GM21717 (cell line): ENCODE results near the gene PARP1.
A peak's percentile ranks its signal among the peaks of the same experiment; 100 is the strongest.

ENCODE experiments used
- ATAC-seq: cut with Tn5 transposase; IDR thresholded peaks from one replicate; pipeline ENCODE4 v1.9.1; 2021; ENCODE audit warnings: mild to moderate bottlenecking, moderate library complexity; ENCODE audit not compliant: unreplicated experiment

Gene PARP1

GRCh38 chr1:226408285-226409184 is 642 bp upstream of the PARP1 start:
- ATAC-seq, result no peak

DNA sequence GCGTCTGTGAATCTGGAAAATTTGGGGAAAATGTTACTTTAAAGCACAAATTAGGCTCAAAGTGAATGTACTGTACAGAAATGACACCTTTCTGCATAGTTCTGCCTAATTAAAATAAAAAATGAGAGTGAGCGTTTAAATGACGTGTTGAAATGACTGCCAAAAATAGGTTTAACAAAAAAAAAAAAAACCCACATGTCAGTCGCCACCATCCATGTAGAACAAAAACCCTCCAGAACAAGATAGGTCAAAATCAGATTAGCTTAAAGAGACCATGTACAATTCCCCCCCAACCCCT is 745 bp downstream of the PARP1 start:
- ATAC-seq, result no peak

GRCh38 chr1:226406401-226406881 is 1.5 kb downstream of the PARP1 start:
- ATAC-seq, result no peak

DNA sequence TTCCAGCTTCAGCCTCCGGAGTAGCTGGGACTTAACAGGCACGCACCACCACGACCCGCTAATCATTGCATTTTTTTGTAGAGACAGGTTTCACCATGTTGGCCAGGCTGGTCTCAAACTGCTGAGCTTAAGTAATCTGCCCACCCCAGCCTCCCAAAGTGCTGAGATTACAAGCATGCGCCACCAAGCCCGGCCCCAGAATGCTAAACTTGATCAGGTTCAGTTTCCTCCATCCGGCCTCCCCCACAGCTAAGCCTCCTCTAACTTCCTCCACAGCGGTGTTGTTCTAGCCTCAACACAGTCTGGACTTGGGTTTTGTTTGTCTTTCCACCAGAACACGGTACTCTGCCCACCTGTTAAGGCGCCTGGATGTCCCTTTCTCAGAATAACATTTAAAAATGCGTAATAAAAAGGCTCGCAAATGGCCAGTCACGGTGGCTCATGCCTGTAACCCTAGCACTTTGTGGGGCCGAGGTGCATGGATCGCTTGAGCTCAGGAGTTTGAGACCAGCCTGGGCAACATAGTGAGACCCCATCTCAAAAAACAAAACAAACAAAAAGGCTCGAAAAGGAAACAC is 2.4 kb downstream of the PARP1 start:
- ATAC-seq, result peak; percentile 23

DNA sequence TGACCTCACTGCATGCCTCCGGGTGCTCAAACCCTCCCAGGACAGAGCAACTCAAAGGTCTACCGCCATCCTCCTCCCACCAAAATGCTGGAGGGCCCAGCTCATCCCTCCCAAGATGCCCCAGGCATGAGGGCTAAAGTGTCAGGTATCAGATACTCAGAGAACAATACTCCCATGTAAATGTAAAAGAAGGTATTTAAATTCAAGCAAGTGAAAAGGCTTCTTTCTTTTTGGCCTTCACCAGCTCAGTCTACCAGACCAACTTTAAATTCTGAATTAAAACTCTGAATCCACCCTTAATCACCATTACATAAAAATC is 3.0 kb downstream of the PARP1 start:
- no peak for ATAC-seq

DNA sequence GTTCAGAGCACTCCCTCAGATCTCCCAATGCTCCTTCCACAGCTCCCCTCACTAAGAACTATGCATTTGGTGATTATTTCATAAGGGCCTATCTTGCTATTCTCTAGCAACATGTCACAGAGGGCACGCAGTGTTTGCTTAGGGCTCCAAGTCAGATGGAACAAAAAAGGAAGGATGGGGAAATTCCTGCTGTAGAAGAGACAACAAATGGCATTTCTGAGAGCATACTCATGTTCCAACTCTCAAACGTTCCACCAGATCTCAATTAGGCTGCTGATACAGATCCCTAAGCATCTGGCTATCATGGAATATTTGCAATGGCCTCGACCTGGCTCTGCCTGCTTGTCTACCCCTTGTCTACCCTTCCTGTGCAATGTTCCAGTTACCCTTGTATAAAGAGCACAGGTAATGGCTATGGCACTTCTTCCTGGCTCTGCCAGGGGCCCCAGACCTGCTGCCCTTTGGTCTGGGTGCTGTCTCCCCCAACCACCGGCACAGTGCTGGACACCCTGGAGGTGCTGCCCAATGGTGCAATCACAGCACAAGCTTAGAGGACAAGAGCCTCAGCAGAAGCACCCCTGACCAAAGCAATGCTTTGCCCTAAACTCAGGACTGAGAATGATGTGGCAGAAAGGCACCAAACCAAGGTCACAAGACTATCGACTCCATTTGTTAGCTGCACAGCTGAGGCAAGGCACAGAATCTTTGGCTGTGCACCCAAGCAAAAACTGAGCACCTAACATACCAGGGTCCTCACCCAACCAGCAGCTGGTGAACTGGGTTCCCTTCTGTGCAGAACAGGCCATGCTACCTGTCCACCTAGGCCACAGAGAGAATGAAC is 3.6 kb downstream of the PARP1 start:
- no peak for ATAC-seq

- no peak for ATAC-seq
These were observed 4.5 kb downstream of the PARP1 start for GRCh38 chr1:226403201-226404034.

- ATAC-seq, result no peak
These were observed 5.1 kb downstream of the PARP1 start for GRCh38 chr1:226402739-226403165.

- ATAC-seq, result no peak
These were observed 6.3 kb downstream of the PARP1 start for GRCh38 chr1:226401355-226402303.

DNA sequence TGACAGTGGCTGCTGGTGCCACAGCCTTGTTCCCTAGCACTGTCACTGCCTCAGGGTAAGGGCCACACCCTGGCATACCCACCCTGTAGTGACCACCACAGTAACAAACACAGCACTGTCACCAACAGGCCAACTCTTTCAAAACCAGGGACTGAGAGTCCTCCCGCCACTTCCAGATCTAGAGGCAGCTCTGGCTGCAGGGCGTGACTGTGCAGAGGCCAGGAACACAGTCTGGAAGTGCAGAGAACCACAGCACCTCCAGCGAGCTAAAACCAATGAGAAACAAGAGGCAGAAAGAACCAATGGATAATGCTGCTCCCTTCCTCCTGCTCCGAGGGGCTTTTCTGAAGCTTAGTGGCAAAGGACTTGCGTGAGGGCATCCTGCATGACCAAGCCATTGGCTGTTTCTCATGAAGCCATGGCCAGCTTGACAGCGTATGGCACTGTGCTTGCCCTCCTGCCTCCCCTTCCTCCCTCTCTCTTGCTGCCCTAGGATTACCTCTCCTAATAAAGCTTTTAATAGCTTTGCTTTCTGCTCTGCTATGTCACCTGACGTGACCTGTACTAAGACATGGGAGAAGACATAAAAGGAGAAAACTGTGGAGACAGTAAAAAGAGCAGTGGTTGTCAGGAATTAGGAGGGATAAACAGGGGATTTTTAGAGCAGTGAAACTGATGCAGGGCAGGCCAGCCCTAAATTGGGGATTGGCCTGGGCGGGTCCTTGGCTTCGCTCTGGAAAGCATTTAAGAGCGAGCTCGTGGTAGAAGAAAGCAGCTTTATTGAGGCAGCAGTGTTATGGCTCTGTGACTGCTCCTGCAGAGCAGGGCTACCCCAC is 7.2 kb downstream of the PARP1 start:
- ATAC-seq, result no peak

DNA sequence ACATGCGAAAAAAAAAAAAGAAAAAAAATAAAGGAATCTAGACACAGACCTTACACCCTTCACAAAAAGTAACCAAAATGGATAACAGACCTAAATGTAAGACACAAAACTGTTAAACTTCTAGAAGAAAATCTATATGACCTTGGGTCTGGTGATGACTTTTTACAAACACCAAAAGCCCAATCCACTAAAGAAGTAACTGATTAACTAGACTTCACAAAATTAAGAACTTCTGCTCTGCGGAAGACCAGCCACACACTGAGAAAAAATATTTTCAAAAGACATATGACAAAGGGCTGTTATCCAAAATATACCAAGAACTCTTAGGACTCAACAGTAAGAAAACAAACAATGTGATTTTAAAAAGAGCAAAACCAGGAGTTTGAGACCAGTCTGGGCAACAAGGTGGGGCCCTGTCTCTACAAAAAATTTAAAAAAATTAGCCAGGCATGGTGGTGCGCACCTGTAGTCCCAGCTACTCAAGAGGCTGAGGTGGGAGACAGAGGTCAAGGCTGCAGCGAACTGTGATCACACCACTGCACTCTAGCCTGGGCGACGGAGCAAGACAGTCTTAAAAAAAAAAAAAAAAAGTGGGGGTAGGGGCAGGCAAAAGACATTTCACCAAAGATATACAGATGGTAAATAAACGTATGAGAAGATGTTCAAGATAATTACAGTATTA is 9.8 kb downstream of the PARP1 start:
- no peak for ATAC-seq

- ATAC-seq, result no peak
These were observed 10.6 kb downstream of the PARP1 start for GRCh38 chr1:226397011-226397926.

- ATAC-seq, result no peak
These were observed 12.1 kb downstream of the PARP1 start for GRCh38 chr1:226395753-226396152.

- ATAC-seq, result no peak
These were observed 13.4 kb downstream of the PARP1 start for GRCh38 chr1:226394462-226394861.

GRCh38 chr1:226390681-226391080 is 17.2 kb downstream of the PARP1 start:
- ATAC-seq, result no peak

GRCh38 chr1:226388131-226388530 is 19.8 kb downstream of the PARP1 start:
- no peak for ATAC-seq

DNA sequence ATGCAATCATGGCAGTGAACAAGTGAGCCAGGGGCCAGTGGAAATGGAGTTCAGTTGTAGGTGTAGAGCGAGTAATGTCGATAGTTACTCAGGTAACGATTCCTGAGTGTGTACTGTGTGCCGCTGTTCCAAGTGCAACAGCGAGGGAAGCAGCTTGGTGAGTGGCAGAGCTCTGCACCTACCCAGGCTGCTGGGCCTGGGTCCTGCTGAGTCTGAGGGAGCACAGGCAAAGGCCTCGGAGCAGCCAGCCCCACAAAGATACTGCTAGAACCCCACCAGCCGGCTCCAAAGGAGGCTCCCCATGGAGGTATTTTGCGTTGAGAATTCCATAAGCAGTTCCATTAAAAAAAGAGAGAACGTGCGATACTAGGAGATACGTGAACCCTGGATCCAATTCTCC is 23.2 kb downstream of the PARP1 start:
- ATAC-seq, result no peak
